ENCODE measurements around the gene REPS1. TPM values are rescaled to one million over a fixed set of nuclear protein-coding genes. Genes with fewer than 3 reads are reported as not detected.

REPS1 gene
- polyA plus RNA-seq, 3 donors: 11.9 to 36.6 (median 14.0) TPM

- Mint-ChIP-seq H3K4me1 (peaks cover 17% of the 10 kb centered on the region), H3K27me3 (ENCODE audit: low read depth in 3 of 3) (peaks cover 0 to 2% (median 0%) of the 10 kb centered on the region in 3 donors), H3K4me3 (no peak overlapping the region), H3K36me3 (no peaks in the 10 kb centered on the region), H3K27ac (peak overlapping the region in 1 of 7 donors; percentile 16), H3K9me3 (peaks cover 6 to 19% (median 12%) of the 10 kb centered on the region in 7 donors)
- TF ChIP-seq, protein P1, sequence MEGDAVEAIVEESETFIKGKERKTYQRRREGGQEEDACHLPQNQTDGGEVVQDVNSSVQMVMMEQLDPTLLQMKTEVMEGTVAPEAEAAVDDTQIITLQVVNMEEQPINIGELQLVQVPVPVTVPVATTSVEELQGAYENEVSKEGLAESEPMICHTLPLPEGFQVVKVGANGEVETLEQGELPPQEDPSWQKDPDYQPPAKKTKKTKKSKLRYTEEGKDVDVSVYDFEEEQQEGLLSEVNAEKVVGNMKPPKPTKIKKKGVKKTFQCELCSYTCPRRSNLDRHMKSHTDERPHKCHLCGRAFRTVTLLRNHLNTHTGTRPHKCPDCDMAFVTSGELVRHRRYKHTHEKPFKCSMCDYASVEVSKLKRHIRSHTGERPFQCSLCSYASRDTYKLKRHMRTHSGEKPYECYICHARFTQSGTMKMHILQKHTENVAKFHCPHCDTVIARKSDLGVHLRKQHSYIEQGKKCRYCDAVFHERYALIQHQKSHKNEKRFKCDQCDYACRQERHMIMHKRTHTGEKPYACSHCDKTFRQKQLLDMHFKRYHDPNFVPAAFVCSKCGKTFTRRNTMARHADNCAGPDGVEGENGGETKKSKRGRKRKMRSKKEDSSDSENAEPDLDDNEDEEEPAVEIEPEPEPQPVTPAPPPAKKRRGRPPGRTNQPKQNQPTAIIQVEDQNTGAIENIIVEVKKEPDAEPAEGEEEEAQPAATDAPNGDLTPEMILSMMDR (IDR thresholded peaks at IDR 0.05): no peak
- no peak overlapping the region for H2AFZ ChIP-seq (ENCODE audit: insufficient read depth, low read depth, low read length, poor library complexity, severe bottlenecking)
- DNase-seq: peak; percentile 1 to 48 (median 6)
- 83% methylated on average over 1 of the region's 10 CpGs for WGBS (ENCODE audit: insufficient coverage)
- no peak overlapping the region for H3K4me2 ChIP-seq (replicated peaks; ENCODE audit: extremely low read depth, low read length, poor library complexity, severe bottlenecking)
- H3K4me1 ChIP-seq (ENCODE audit: control insufficient read depth in 1 of 2, insufficient read depth in 2 of 2, low read length in 2 of 2): peaks cover 9 to 17% of the 10 kb centered on the region in 2 donors
- H3K79me2 ChIP-seq (ENCODE audit: insufficient read depth, low read length): no peaks in the 10 kb centered on the region
- intact Hi-C loops (cut with micrococcal nuclease): no loop called here
- no peaks in the 10 kb centered on the region for H3K27me3 ChIP-seq (ENCODE audit: control insufficient read depth in 2 of 2, insufficient read depth in 2 of 2, low read length in 2 of 2)
- H3K4me3 ChIP-seq (replicated peaks in 1 of 3; ENCODE audit: low read depth in 2 of 3, low read length in 3 of 3): no peak overlapping the region
- no peaks in the 10 kb centered on the region for H4K20me1 ChIP-seq (ENCODE audit: insufficient read depth, low read length)
- peaks cover 0 to 3% of the 10 kb centered on the region in 2 donors for H3K9me3 ChIP-seq (replicated peaks in 1 of 2; ENCODE audit: control insufficient read depth in 1 of 2, insufficient read depth in 1 of 2, low read length in 2 of 2)
- no peak overlapping the region for H3K9ac ChIP-seq (ENCODE audit: insufficient read depth, low read length, poor library complexity, severe bottlenecking)
- H3K36me3 ChIP-seq (replicated peaks in 1 of 2; ENCODE audit: control insufficient read depth in 1 of 2, insufficient read depth in 2 of 2, low read length in 2 of 2): no peaks in the 10 kb centered on the region
- no peak overlapping the region for H3K27ac ChIP-seq (ENCODE audit: low read depth in 1 of 2, low read length in 2 of 2)
Measured at GRCh38 chr6:138857775-138858174, 130.3 kb downstream of the REPS1 start.

DNA sequence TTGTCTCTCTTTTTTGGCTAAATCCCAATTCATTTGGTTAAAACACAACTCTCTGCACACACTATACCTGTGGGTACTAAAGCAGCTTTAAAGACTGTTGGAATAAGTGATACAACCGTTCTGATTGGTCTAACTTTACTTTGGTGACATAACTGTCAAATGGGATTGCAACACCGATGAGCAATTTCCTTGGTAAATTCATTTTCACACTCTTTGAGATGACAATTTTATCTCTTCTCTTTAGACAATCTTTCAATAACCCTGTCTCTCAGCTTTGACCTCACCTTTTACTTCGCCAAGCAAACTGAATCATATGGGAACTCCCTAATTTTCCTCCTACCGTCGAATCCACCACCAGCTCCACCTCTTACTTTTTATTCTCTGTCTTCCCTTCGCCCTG, 131.4 kb downstream of the REPS1 start:
- DNase-seq: peak; percentile 11 to 46 (median 26)
- Histone ChIP-seq H4K20me1 (ENCODE audit: insufficient read depth, low read length) (no peaks in the 10 kb centered on the region), H3K9me3 (replicated peaks in 1 of 2; ENCODE audit: control insufficient read depth in 1 of 2, insufficient read depth in 1 of 2, low read length in 2 of 2) (peaks cover 0 to 3% of the 10 kb centered on the region in 2 donors), H3K27ac (ENCODE audit: low read depth in 1 of 2, low read length in 2 of 2) (no peak overlapping the region), H2AFZ (ENCODE audit: insufficient read depth, low read depth, low read length, poor library complexity, severe bottlenecking) (no peak overlapping the region), H3K36me3 (replicated peaks in 1 of 2; ENCODE audit: control insufficient read depth in 1 of 2, insufficient read depth in 2 of 2, low read length in 2 of 2) (no peaks in the 10 kb centered on the region), H3K79me2 (ENCODE audit: insufficient read depth, low read length) (no peaks in the 10 kb centered on the region), H3K4me1 (ENCODE audit: control insufficient read depth in 1 of 2, insufficient read depth in 2 of 2, low read length in 2 of 2) (peaks cover 9 to 17% of the 10 kb centered on the region in 2 donors), H3K4me2 (replicated peaks; ENCODE audit: extremely low read depth, low read length, poor library complexity, severe bottlenecking) (no peak overlapping the region), H3K4me3 (replicated peaks in 1 of 3; ENCODE audit: low read depth in 2 of 3, low read length in 3 of 3) (no peak overlapping the region), H3K9ac (ENCODE audit: insufficient read depth, low read length, poor library complexity, severe bottlenecking) (no peak overlapping the region), H3K27me3 (ENCODE audit: control insufficient read depth in 2 of 2, insufficient read depth in 2 of 2, low read length in 2 of 2) (no peaks in the 10 kb centered on the region)
- H3K4me3 Mint-ChIP-seq: no peak overlapping the region
- peaks cover 6 to 16% (median 12%) of the 10 kb centered on the region in 7 donors for H3K9me3 Mint-ChIP-seq
- TF ChIP-seq, protein P1 (IDR thresholded peaks at IDR 0.05): no peak
- intact Hi-C loops (cut with micrococcal nuclease): no loop called here
- H3K27me3 Mint-ChIP-seq (ENCODE audit: low read depth in 3 of 3): peaks cover 0 to 2% (median 0%) of the 10 kb centered on the region in 3 donors
- 71% methylated on average over 6 of the region's 6 CpGs for WGBS (ENCODE audit: insufficient coverage)
- H3K27ac Mint-ChIP-seq: peak overlapping the region in 1 of 7 donors; percentile 61
- peaks cover 17% of the 10 kb centered on the region for H3K4me1 Mint-ChIP-seq
- H3K36me3 Mint-ChIP-seq: no peaks in the 10 kb centered on the region

Other genes starting within 250 kb of the REPS1 start
- 10 to 100 TPM; 16.6 to 53.3 (median 42.6) TPM for gene CCDC28A, start 214.5 kb downstream of the REPS1 start, polyA plus RNA-seq
- gene ECT2L, start 192.2 kb downstream of the REPS1 start, polyA plus RNA-seq: not detected
- gene ABRACL, start 40.5 kb upstream of the REPS1 start, polyA plus RNA-seq: 100 to 1,000 TPM in 2 of 3 donors, 10 to 100 TPM in 1; 39.5 to 174 (median 142) TPM
- 10 to 100 TPM in 1 of 3 donors, 1 to 10 TPM in 2; 2.1 to 28.7 (median 3.3) TPM for gene HECA, start 146.8 kb upstream of the REPS1 start, polyA plus RNA-seq